GM12801 (cell line): ENCODE results near the gene MYH15.

Source experiments
- TF ChIP-seq, protein P1 (sequence below): IDR thresholded peaks from one replicate; pipeline ENCODE4 v1.5.1; 2011; ENCODE audit warnings: control low read depth; ENCODE audit not compliant: insufficient read length; ENCODE audit errors: extremely low read depth

Gene MYH15

GRCh38 chr3:108398510-108398909 is 111.9 kb downstream of the MYH15 start:
- TF ChIP-seq, protein P1, sequence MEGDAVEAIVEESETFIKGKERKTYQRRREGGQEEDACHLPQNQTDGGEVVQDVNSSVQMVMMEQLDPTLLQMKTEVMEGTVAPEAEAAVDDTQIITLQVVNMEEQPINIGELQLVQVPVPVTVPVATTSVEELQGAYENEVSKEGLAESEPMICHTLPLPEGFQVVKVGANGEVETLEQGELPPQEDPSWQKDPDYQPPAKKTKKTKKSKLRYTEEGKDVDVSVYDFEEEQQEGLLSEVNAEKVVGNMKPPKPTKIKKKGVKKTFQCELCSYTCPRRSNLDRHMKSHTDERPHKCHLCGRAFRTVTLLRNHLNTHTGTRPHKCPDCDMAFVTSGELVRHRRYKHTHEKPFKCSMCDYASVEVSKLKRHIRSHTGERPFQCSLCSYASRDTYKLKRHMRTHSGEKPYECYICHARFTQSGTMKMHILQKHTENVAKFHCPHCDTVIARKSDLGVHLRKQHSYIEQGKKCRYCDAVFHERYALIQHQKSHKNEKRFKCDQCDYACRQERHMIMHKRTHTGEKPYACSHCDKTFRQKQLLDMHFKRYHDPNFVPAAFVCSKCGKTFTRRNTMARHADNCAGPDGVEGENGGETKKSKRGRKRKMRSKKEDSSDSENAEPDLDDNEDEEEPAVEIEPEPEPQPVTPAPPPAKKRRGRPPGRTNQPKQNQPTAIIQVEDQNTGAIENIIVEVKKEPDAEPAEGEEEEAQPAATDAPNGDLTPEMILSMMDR = no peak

DNA sequence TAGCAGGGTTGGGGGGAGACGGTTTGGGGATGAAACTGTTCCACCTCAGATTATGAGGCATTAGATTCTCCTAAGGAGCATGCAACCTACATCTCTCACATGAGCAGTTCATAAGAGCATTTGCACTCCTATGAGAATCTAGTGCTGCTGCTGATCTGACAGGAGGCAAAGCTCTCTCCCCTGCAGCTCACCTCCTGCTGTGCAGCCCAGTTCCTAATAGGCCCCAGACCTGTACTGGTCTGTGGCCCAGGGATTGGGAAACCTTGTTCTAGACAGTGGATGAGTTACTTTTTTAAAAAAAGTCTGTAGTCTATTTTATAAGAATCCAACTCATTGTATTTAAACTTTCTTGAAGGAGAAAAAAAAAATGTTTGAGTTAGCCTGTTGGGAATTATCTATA is 114.1 kb downstream of the MYH15 start:
- TF ChIP-seq, protein P1 = no peak

- TF ChIP-seq, protein P1 = no peak
These were observed 115.8 kb downstream of the MYH15 start for GRCh38 chr3:108394563-108394962.

- TF ChIP-seq, protein P1 = no peak
These were observed 116.4 kb downstream of the MYH15 start for GRCh38 chr3:108394016-108394415.

GRCh38 chr3:108393128-108393900 is 117.1 kb downstream of the MYH15 start:
- TF ChIP-seq, protein P1 = no peak

- TF ChIP-seq, protein P1 = no peak
These were observed 118.3 kb downstream of the MYH15 start for GRCh38 chr3:108391917-108392593.

DNA sequence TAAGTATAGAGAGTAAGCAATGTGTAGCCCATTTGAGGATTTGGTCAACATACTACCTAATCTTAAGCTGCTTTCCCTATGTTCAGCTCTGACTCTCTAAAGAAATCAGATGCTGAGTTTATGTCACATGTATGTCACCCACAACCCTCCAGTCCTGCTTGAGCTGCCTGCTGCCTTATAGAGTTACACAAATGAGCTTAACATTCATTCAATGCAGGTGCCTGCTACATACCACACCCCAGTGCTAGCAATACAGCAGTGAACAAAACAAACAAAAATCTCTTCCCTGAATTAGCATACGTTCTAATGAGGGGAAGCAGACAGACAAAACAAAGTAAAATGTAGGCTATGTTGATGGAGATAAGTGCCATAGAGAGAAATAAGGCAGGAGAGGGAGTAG is 121.0 kb downstream of the MYH15 start:
- TF ChIP-seq, protein P1 = no peak
